Measurements from ENCODE around the gene EXOG.

EXOG gene

GRCh38 chr3:38469852-38470251 is 26.3 kb upstream of the EXOG start:
- Histone ChIP-seq H3K27ac (no peak overlapping the region), H3K36me3 (no peaks in the 10 kb centered on the region; the same call in none of the 2 replicates), H3K9me3 (ENCODE audit: severe bottlenecking) (peaks cover 13% of the 10 kb centered on the region), H3K4me3 (ENCODE audit: low read depth, low read length) (no peak overlapping the region), H3K27me3 (ENCODE audit: insufficient read depth, low read depth, severe bottlenecking) (no peaks in the 10 kb centered on the region)
- DNase-seq = no peak
- TF ChIP-seq, protein P1, sequence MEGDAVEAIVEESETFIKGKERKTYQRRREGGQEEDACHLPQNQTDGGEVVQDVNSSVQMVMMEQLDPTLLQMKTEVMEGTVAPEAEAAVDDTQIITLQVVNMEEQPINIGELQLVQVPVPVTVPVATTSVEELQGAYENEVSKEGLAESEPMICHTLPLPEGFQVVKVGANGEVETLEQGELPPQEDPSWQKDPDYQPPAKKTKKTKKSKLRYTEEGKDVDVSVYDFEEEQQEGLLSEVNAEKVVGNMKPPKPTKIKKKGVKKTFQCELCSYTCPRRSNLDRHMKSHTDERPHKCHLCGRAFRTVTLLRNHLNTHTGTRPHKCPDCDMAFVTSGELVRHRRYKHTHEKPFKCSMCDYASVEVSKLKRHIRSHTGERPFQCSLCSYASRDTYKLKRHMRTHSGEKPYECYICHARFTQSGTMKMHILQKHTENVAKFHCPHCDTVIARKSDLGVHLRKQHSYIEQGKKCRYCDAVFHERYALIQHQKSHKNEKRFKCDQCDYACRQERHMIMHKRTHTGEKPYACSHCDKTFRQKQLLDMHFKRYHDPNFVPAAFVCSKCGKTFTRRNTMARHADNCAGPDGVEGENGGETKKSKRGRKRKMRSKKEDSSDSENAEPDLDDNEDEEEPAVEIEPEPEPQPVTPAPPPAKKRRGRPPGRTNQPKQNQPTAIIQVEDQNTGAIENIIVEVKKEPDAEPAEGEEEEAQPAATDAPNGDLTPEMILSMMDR (IDR thresholded peaks at IDR 0.05; ENCODE audit: low read depth, low read length) = no peak

- no peak overlapping the region for H3K4me3 ChIP-seq (ENCODE audit: low read depth, low read length)
- no peaks in the 10 kb centered on the region for H3K27me3 ChIP-seq (ENCODE audit: insufficient read depth, low read depth, severe bottlenecking)
- DNase-seq = no peak
- H3K27ac ChIP-seq = no peak overlapping the region
- TF ChIP-seq, protein P1 (IDR thresholded peaks at IDR 0.05; ENCODE audit: low read depth, low read length) = no peak
- H3K36me3 ChIP-seq = no peaks in the 10 kb centered on the region; the same call in none of the 2 replicates
- peaks cover 13% of the 10 kb centered on the region for H3K9me3 ChIP-seq (ENCODE audit: severe bottlenecking)
Observed at GRCh38 chr3:38471260-38471857, 24.8 kb upstream of the EXOG start.

DNA sequence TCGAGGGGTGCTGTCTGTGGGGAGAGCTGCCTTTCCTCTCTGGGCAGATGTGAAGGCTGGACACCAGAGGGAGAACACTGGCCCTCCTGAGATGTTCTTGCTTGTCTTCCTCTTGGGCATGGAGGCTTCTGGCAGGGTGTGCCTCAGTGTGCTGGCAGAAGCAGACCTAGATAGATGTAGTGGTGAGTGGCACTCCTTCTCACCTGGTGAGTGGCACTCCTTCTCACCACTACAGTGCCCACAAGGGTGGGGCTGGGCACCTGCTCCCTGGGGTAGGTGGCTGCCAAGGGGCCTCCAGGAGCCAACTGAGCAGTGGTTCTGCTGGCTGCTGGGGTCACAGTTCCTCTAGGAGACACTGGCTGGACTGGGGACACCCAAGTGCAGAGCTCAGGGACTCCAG is 23.8 kb upstream of the EXOG start:
- Histone ChIP-seq H3K4me3 (ENCODE audit: low read depth, low read length) (no peak overlapping the region), H3K9me3 (ENCODE audit: severe bottlenecking) (peaks cover 13% of the 10 kb centered on the region)

DNA sequence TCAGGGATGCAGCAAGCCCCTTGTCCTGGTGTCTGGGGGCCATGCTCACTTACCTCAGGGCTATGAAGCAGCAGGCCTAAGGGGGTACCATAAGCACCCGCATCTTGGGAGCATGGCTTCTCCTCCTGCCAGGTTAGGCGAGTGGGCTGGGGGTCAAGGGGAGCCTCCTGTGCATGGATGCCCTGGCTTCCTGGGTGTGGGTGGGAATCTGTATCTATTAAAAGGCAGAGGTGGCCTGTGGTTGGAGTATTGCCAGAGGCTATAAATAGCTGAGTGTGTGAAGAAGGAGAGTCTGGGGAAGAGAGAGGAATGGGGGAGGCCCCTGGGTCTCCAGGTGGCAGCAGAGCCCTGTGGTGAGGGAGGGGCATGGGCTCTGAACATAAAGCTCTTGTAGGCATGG is 22.9 kb upstream of the EXOG start:
- no peak overlapping the region for H3K27ac ChIP-seq
- no peak overlapping the region for H3K4me3 ChIP-seq (ENCODE audit: low read depth, low read length)
- DNase-seq = no peak
- H3K9me3 ChIP-seq (ENCODE audit: severe bottlenecking) = peaks cover 13% of the 10 kb centered on the region
- no peaks in the 10 kb centered on the region for H3K27me3 ChIP-seq (ENCODE audit: insufficient read depth, low read depth, severe bottlenecking)
- TF ChIP-seq, protein P1 (IDR thresholded peaks at IDR 0.05; ENCODE audit: low read depth, low read length) = no peak
- H3K36me3 ChIP-seq = no peaks in the 10 kb centered on the region; the same call in none of the 2 replicates

More for the DNA sequence above, 23.8 kb upstream of the EXOG start:
- Histone ChIP-seq H3K27me3 (ENCODE audit: insufficient read depth, low read depth, severe bottlenecking) (no peaks in the 10 kb centered on the region), H3K27ac (no peak overlapping the region), H3K36me3 (no peaks in the 10 kb centered on the region; the same call in none of the 2 replicates)
- DNase-seq = no peak
- TF ChIP-seq, protein P1 (IDR thresholded peaks at IDR 0.05; ENCODE audit: low read depth, low read length) = no peak

- Histone ChIP-seq H3K36me3 (peaks cover 16% of the 10 kb centered on the region), H3K27ac (no peak overlapping the region), H3K9me3 (ENCODE audit: severe bottlenecking) (peaks cover 2% of the 10 kb centered on the region), H3K4me3 (ENCODE audit: low read depth, low read length) (no peak overlapping the region), H3K27me3 (ENCODE audit: insufficient read depth, low read depth, severe bottlenecking) (no peaks in the 10 kb centered on the region)
- DNase-seq = no peak
- TF ChIP-seq, protein P1 (IDR thresholded peaks at IDR 0.05; ENCODE audit: low read depth, low read length) = no peak
Observed at GRCh38 chr3:38474928-38475605, 21.1 kb upstream of the EXOG start.
